K562 (cell line): Measurements from ENCODE around the gene BAMBI. TPM values are rescaled to one million over a fixed set of nuclear protein-coding genes. Genes with fewer than 3 reads are reported as not detected.
A peak's percentile ranks its signal among the peaks of the same experiment; 100 is the strongest.

Source experiments
- ARID3A ChIP-seq: IDR thresholded peaks from 2 replicates; pipeline ENCODE4 v1.6.1; 2012; ENCODE audit warnings: low read depth, low read length, improper control_type of control experiment, borderline replicate concordance
- ATF1 ChIP-seq, 2 experiments: fragments of 450-650 bp in 1 of 2; IDR thresholded peaks; 2 replicates each; pipeline ENCODE4 v1.6.1; 2016; ENCODE audit warnings: missing compliant biosample characterization in 1 of 2, missing genetic modification characterization in 1 of 2
- BCL6 ChIP-seq: fragments of 250-450 bp; sonication (Bioruptor Pico); IDR thresholded peaks from 2 replicates; pipeline ENCODE4 v1.4.0; 2020
- BCOR ChIP-seq: fragments of 450-650 bp; IDR thresholded peaks from 2 replicates; pipeline ENCODE4 v1.6.1; 2016
- DACH1 ChIP-seq: fragments of 450-650 bp; IDR thresholded peaks from 2 replicates; pipeline ENCODE4 v1.6.1; 2018; ENCODE audit not compliant: partially characterized antibody
- DEAF1 ChIP-seq: fragments of 450-650 bp; formaldehyde crosslinking; IDR thresholded peaks from 2 replicates; pipeline ENCODE4 v1.4.0; 2020; ENCODE audit warnings: mild to moderate bottlenecking, moderate library complexity
- GATAD2B ChIP-seq: fragments of 450-650 bp; IDR thresholded peaks from 2 replicates; pipeline ENCODE4 v1.6.1; 2017; ENCODE audit warnings: mild to moderate bottlenecking, borderline replicate concordance
- GTF2F1 ChIP-seq: IDR thresholded peaks from 2 replicates; pipeline ENCODE4 v1.6.1; 2011; ENCODE audit warnings: low read depth, low read length, improper control_type of control experiment
- KDM1A ChIP-seq, 2 experiments: fragments of 450-650 bp; IDR thresholded peaks; 2 replicates each; pipeline ENCODE4 v1.6.1; 2016; ENCODE audit warnings: mild to moderate bottlenecking in 2 of 2
- LARP7 ChIP-seq: fragments of 450-650 bp; IDR thresholded peaks from 2 replicates; pipeline ENCODE4 v1.6.1; 2016
- LEF1 ChIP-seq: fragments of 450-650 bp; IDR thresholded peaks from 2 replicates; pipeline ENCODE4 v1.6.1; 2016; ENCODE audit warnings: mild to moderate bottlenecking
- MBD2 ChIP-seq: sonication (generic); IDR thresholded peaks from 2 replicates; pipeline ENCODE4 v1.6.1; 2016; ENCODE audit warnings: low read depth, borderline replicate concordance
- NFXL1 ChIP-seq: fragments of 450-650 bp; formaldehyde crosslinking; IDR thresholded peaks from 2 replicates; pipeline ENCODE4 v1.4.0; 2021; ENCODE audit warnings: mild to moderate bottlenecking
- NUFIP1 ChIP-seq: fragments of 450-650 bp; IDR thresholded peaks from 2 replicates; pipeline ENCODE4 v1.6.1; 2018; ENCODE audit not compliant: partially characterized antibody
- POLR2B ChIP-seq: fragments of 450-650 bp; IDR thresholded peaks from 2 replicates; pipeline ENCODE4 v1.6.1; 2018; ENCODE audit warnings: low read depth; ENCODE audit not compliant: partially characterized antibody
- RB1 ChIP-seq: fragments of 450-650 bp; IDR thresholded peaks from 2 replicates; pipeline ENCODE4 v1.6.1; 2017; ENCODE audit warnings: low read depth, mild to moderate bottlenecking
- RFX7 ChIP-seq: fragments of 250-450 bp; sonication (Bioruptor Pico); IDR thresholded peaks from 2 replicates; pipeline ENCODE4 v1.5.1; 2021; ENCODE audit warnings: mild to moderate bottlenecking
- STAT5A ChIP-seq: IDR thresholded peaks from 2 replicates; pipeline ENCODE4 v1.6.1; 2012; ENCODE audit warnings: low read length, inconsistent platforms, borderline replicate concordance
- TAF15 ChIP-seq: fragments of 200-400 bp; formaldehyde crosslinking; IDR thresholded peaks from 2 replicates; pipeline ENCODE4 v1.6.1; 2017; ENCODE audit warnings: mild to moderate bottlenecking, low read depth, low read length, moderate library complexity
- TCF7L2 ChIP-seq: fragments of 150-350 bp; IDR thresholded peaks from 2 replicates; pipeline ENCODE4 v1.6.1; 2016; ENCODE audit warnings: low read depth, mild to moderate bottlenecking, low read length, moderate library complexity
- ZC3H8 ChIP-seq: fragments of 450-650 bp; IDR thresholded peaks from 2 replicates; pipeline ENCODE4 v1.6.1; 2017
- ZNF584 ChIP-seq: fragments of 200-800 bp; sonication (Bioruptor generic); IDR thresholded peaks from 2 replicates; pipeline ENCODE4 v1.6.1; 2016; ENCODE audit warnings: low read depth, mild to moderate bottlenecking, missing genetic modification characterization, missing compliant biosample characterization
- ZNF717 ChIP-seq: fragments of 250-450 bp; sonication (Bioruptor Pico); IDR thresholded peaks from 2 replicates; pipeline ENCODE4 v1.5.0; 2021
- polyA plus RNA-seq, 8 experiments: library from polyadenylated mRNA; depleted of rRNA in 4 of 8; stranded (reverse) in 5 of 8; unstranded in 3 of 8; fragments of >200 nt; fragmentation: Nextera tagmentation in 2 of 8; fragmentation: Illumina TruSeq in 1 of 8; extraction: Ambion mirVana in 2 of 8; extraction: Trizol in 1 of 8; gene quantifications; 2 replicates each; pipeline versions ENCODE4 v1.2.1 to v1.2.3, GENCODE V29; 2011 to 2014; ENCODE audit warnings: inconsistent platforms in 1 of 8, missing spikeins in 1 of 8
- total RNA-seq, 7 experiments: library from RNA; depleted of rRNA in 6 of 7; stranded (reverse); fragments of >200 nt in 6 of 7; fragmentation: Illumina TruSeq in 2 of 7; extraction: Trizol in 2 of 7; gene quantifications; 2 replicates each; pipeline versions ENCODE4 v1.2.1 to v1.2.3, GENCODE V29; 2011 to 2021; ENCODE audit warnings: low replicate concordance in 1 of 7
- TF ChIP-seq, protein P1 (sequence below), 2 experiments: fragments of 450-650 bp in 1 of 2; sonication (generic) in 1 of 2; formaldehyde crosslinking in 1 of 2; IDR thresholded peaks in 1 of 2; conservative IDR thresholded peaks in 1 of 2; 2 replicates each; pipeline versions ENCODE4 v1.6.1 to v1.8.1; 2016 to 2023; ENCODE audit warnings: mild to moderate bottlenecking in 2 of 2, moderate library complexity in 2 of 2, inconsistent platforms in 1 of 2, missing genetic modification reagents in 1 of 2
- TF ChIP-seq, protein P2 (sequence below): sonication (generic); formaldehyde crosslinking; IDR thresholded peaks from 2 replicates; pipeline ENCODE4 v1.8.1; 2022; ENCODE audit warnings: missing genetic modification reagents

Gene BAMBI
- total and polyA plus RNA-seq, 9 of the 15 experiments (the other 6 are each of a cell fraction or from before 2014, with no cell fraction given) = 2.0 to 21.8 (median 13.5) TPM

DNA sequence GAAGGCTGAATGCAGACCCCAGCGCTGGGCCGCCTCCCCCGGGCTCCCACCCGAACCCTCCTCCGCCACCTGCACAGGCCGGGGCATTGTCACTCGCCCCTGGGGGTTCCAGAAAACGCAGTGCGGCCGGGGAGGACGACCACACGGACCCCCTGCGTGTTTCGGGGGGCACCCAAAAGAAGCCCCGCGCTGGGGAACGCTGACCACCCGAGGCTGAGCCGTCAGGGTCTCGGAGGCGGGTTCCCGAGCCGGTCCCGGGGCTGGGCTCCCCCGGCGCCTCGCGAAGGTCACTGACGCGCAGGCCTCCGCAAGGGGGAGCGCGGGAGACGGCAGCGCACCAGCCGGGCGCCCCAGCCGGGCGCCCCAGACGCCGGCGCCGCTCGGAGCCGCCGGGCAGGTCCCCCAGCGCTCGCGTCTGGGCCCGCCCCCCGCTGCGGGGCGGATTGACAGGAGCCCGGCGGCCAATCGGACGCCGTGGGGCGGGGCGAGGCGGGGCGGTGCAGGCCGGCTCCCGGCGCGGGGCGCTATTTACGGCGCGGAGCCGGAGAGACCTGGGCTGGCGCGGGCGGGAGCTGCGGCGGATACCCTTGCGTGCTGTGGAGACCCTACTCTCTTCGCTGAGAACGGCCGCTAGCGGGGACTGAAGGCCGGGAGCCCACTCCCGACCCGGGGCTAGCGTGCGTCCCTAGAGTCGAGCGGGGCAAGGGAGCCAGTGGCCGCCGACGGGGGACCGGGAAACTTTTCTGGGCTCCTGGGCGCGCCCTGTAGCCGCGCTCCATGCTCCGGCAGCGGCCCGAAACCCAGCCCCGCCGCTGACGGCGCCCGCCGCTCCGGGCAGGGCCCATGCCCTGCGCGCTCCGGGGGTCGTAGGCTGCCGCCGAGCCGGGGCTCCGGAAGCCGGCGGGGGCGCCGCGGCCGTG, at the start of gene BAMBI (continued):
- no peak for TF ChIP-seq KDM1A (IDR thresholded peaks at IDR 0.05)
- TF ChIP-seq STAT5A = no peak; the same call in 1 of the 2 replicates
- TF ChIP-seq NUFIP1 = no peak
- TF ChIP-seq LEF1 = no peak
- TF ChIP-seq ZC3H8 = no peak
- no peak for TF ChIP-seq ZNF584
- no peak for TF ChIP-seq ARID3A
- TF ChIP-seq LARP7 = no peak
- peak; percentile 86 for TF ChIP-seq GATAD2B
- TF ChIP-seq POLR2B = peak; percentile 79
- 0 out of 2 replicates have a peak, but pooled peaks have one; percentile 30 for TF ChIP-seq ATF1 (CRISPR knock-in tag; IDR thresholded peaks at IDR 0.05)
- peak; percentile 38; the same call in 1 of the 2 replicates for TF ChIP-seq ATF1 (tag; IDR thresholded peaks at IDR 0.05)
- TF ChIP-seq MBD2 = peak; percentile 41; the same call in 1 of the 2 replicates
- TF ChIP-seq, protein P1, sequence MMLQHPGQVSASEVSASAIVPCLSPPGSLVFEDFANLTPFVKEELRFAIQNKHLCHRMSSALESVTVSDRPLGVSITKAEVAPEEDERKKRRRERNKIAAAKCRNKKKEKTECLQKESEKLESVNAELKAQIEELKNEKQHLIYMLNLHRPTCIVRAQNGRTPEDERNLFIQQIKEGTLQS (IDR thresholded peaks at IDR 0.05) = no peak
- TF ChIP-seq, protein P1 (CRISPR knock-in tag; conservative IDR thresholded peaks at IDR 0.05) = no peak
- TF ChIP-seq GTF2F1 = no peak
- no peak for TF ChIP-seq DACH1
- no peak for TF ChIP-seq DEAF1 (CRISPR knock-in tag)
- TF ChIP-seq NFXL1 (CRISPR knock-in tag) = no peak
- TF ChIP-seq TCF7L2 = no peak
- TF ChIP-seq BCL6 (CRISPR knock-in tag) = no peak
- TF ChIP-seq BCOR = peak; percentile 15; the same call in 1 of the 2 replicates
- TF ChIP-seq, protein P2, sequence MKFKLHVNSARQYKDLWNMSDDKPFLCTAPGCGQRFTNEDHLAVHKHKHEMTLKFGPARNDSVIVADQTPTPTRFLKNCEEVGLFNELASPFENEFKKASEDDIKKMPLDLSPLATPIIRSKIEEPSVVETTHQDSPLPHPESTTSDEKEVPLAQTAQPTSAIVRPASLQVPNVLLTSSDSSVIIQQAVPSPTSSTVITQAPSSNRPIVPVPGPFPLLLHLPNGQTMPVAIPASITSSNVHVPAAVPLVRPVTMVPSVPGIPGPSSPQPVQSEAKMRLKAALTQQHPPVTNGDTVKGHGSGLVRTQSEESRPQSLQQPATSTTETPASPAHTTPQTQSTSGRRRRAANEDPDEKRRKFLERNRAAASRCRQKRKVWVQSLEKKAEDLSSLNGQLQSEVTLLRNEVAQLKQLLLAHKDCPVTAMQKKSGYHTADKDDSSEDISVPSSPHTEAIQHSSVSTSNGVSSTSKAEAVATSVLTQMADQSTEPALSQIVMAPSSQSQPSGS = no peak
- no peak for TF ChIP-seq ZNF717 (CRISPR knock-in tag)
- TF ChIP-seq RB1 = peak; percentile 83
- no peak for TF ChIP-seq TAF15
- TF ChIP-seq RFX7 = no peak
